Stimulated activated CD8-positive, alpha-beta memory T cell treated with anti-CD3 and anti-CD28 coated beads, Interleukin-15, amount 100 ng/mL, for 1 hour (primary cell): ENCODE results near the gene TIMP3.
"Not testable (repeated sequence)": the region's sequence is repeated elsewhere in the genome, so short reads cannot be mapped to it uniquely, and the experiment has no call there.

ENCODE experiments used
- DNase-seq: peaks from one replicate; pipeline ENCODE4 v3.0.0-alpha.2; 2020; ENCODE audit warnings: low read depth

TIMP3 gene

GRCh38 chr22:32801537-32802236 lies at the start of gene TIMP3:
TIMP3 (plus strand) TSS chr22:32801705; CDS start chr22:32802002, 297 bp downstream.
- DNase-seq = no peak

- no peak for DNase-seq
Measured at GRCh38 chr22:32752326-32752725, 49.2 kb upstream of the TIMP3 start.

- DNase-seq = no peak
Measured at GRCh38 chr22:32752816-32753520, 48.5 kb upstream of the TIMP3 start.

- DNase-seq = no peak
Measured at GRCh38 chr22:32753591-32753990, 47.9 kb upstream of the TIMP3 start.

GRCh38 chr22:32754413-32755041 lies 47.0 kb upstream of the TIMP3 start:
- no peak for DNase-seq

GRCh38 chr22:32757086-32757762 lies 44.3 kb upstream of the TIMP3 start:
- DNase-seq = not testable (repeated sequence)

- no peak for DNase-seq
Measured at GRCh38 chr22:32758866-32759385, 42.6 kb upstream of the TIMP3 start.

- no peak for DNase-seq
Measured at GRCh38 chr22:32760396-32760795, 41.1 kb upstream of the TIMP3 start.

- DNase-seq = no peak
Measured at GRCh38 chr22:32760815-32761214, 40.7 kb upstream of the TIMP3 start.

- DNase-seq = no peak
Measured at GRCh38 chr22:32761251-32761903, 40.1 kb upstream of the TIMP3 start.

- no peak for DNase-seq
Measured at GRCh38 chr22:32764330-32765131, 37.0 kb upstream of the TIMP3 start.

- DNase-seq = no peak
Measured at GRCh38 chr22:32765132-32765618, 36.3 kb upstream of the TIMP3 start.

- no peak for DNase-seq
Measured at GRCh38 chr22:32771756-32772155, 29.7 kb upstream of the TIMP3 start.

- DNase-seq = no peak
Measured at GRCh38 chr22:32775957-32776356, 25.5 kb upstream of the TIMP3 start.

GRCh38 chr22:32776397-32776796 lies 25.1 kb upstream of the TIMP3 start:
- no peak for DNase-seq

- no peak for DNase-seq
Measured at GRCh38 chr22:32776802-32777201, 24.7 kb upstream of the TIMP3 start.

- DNase-seq = no peak
Measured at GRCh38 chr22:32777987-32778386, 23.5 kb upstream of the TIMP3 start.

GRCh38 chr22:32780726-32781310 lies 20.7 kb upstream of the TIMP3 start:
- no peak for DNase-seq

GRCh38 chr22:32781695-32782094 lies 19.8 kb upstream of the TIMP3 start:
- DNase-seq = no peak

GRCh38 chr22:32785321-32786026 lies 16.0 kb upstream of the TIMP3 start:
- no peak for DNase-seq
